H9 (cell line): ENCODE measurements around the gene SZT2. TPM values are rescaled to one million over a fixed set of nuclear protein-coding genes. Genes with fewer than 3 reads are reported as not detected.

ENCODE experiments used
- DNase-seq: peaks from one replicate; pipeline ENCODE4 v3.0.0-alpha.2; 2017
- H2AFZ ChIP-seq: one replicate; pipeline ENCODE4 v1.6.1; 2013; ENCODE audit warnings: mild to moderate bottlenecking, low read length, control low read depth, moderate library complexity
- H2AK5ac ChIP-seq: 2 replicates; pipeline ENCODE4 v1.6.1; 2013; ENCODE audit warnings: low read length, control low read depth, mixed read lengths; ENCODE audit not compliant: insufficient read length
- H2BK120ac ChIP-seq: one replicate; pipeline ENCODE4 v1.6.1; 2013; ENCODE audit warnings: low read depth, mild to moderate bottlenecking, low read length, control low read depth, inconsistent platforms; ENCODE audit not compliant: poor library complexity, severe bottlenecking
- H2BK12ac ChIP-seq: 2 replicates; pipeline ENCODE4 v1.6.1; 2013; ENCODE audit warnings: low read length, control low read depth, mixed read lengths, low read depth; ENCODE audit not compliant: insufficient read length
- H2BK15ac ChIP-seq: 2 replicates; pipeline ENCODE4 v1.6.1; 2013; ENCODE audit warnings: low read depth, low read length, control low read depth
- H2BK20ac ChIP-seq: one replicate; pipeline ENCODE4 v1.6.1; 2013; ENCODE audit warnings: low read depth, mild to moderate bottlenecking, low read length, control low read depth, inconsistent platforms; ENCODE audit not compliant: poor library complexity, severe bottlenecking
- H2BK5ac ChIP-seq: 2 replicates; pipeline ENCODE4 v1.6.1; 2013; ENCODE audit warnings: low read length, control low read depth, mixed read lengths; ENCODE audit not compliant: insufficient read length
- H3K14ac ChIP-seq: 2 replicates; pipeline ENCODE4 v1.6.1; 2013; ENCODE audit warnings: low read length, control low read depth; ENCODE audit not compliant: insufficient read depth
- H3K18ac ChIP-seq: 2 replicates; pipeline ENCODE4 v1.6.1; 2013; ENCODE audit warnings: low read depth, mild to moderate bottlenecking, mixed read lengths, low read length, control low read depth; ENCODE audit not compliant: insufficient read length
- H3K23ac ChIP-seq: 2 replicates; pipeline ENCODE4 v1.6.1; 2013; ENCODE audit warnings: low read length, control low read depth, mixed read lengths, low read depth; ENCODE audit not compliant: insufficient read length
- H3K23me2 ChIP-seq: 2 replicates; pipeline ENCODE4 v1.6.1; 2013; ENCODE audit warnings: low read depth, mild to moderate bottlenecking, mixed read lengths, low read length, control low read depth; ENCODE audit not compliant: insufficient read length, poor library complexity, severe bottlenecking
- H3K27ac ChIP-seq: 2 replicates; pipeline ENCODE4 v1.5.1; 2013; ENCODE audit warnings: low read length, control low read depth, mixed read lengths, low read depth; ENCODE audit not compliant: insufficient read length
- H3K27me3 ChIP-seq: 2 replicates; pipeline ENCODE4 v1.6.1; 2013; ENCODE audit warnings: low read length, control low read depth, inconsistent platforms; ENCODE audit not compliant: insufficient read depth
- H3K4ac ChIP-seq: 2 replicates; pipeline ENCODE4 v1.6.1; 2013; ENCODE audit warnings: low read depth, mild to moderate bottlenecking, control low read depth, inconsistent platforms, low read length, moderate library complexity
- H3K4me1 ChIP-seq: 2 replicates; pipeline ENCODE4 v1.6.1; 2013; ENCODE audit warnings: low read length, control low read depth, inconsistent platforms; ENCODE audit not compliant: insufficient read depth
- H3K4me2 ChIP-seq: 2 replicates; pipeline ENCODE4 v1.6.1; 2013; ENCODE audit warnings: low read length, control low read depth, mixed read lengths; ENCODE audit not compliant: insufficient read length, insufficient read depth
- H3K56ac ChIP-seq: 2 replicates; pipeline ENCODE4 v1.6.1; 2013; ENCODE audit warnings: low read depth, mild to moderate bottlenecking, mixed read lengths, low read length, control low read depth; ENCODE audit not compliant: insufficient read length
- H3K79me1 ChIP-seq: 2 replicates; pipeline ENCODE4 v1.6.1; 2013; ENCODE audit warnings: low read depth, mild to moderate bottlenecking, moderate library complexity, low read length, control low read depth, inconsistent platforms; ENCODE audit not compliant: insufficient read depth, poor library complexity, severe bottlenecking
- H3K79me2 ChIP-seq: 2 replicates; pipeline ENCODE4 v1.6.1; 2013; ENCODE audit warnings: low read length, control low read depth, inconsistent platforms; ENCODE audit not compliant: insufficient read depth
- H3K9ac ChIP-seq: 2 replicates; pipeline ENCODE4 v1.6.1; 2013; ENCODE audit warnings: low read length, control low read depth, mixed read lengths; ENCODE audit not compliant: insufficient read length; ENCODE audit errors: extremely low read depth
- H3K9me3 ChIP-seq: one replicate; pipeline ENCODE4 v1.6.1; 2013; ENCODE audit warnings: low read depth, low read length, inconsistent platforms; ENCODE audit not compliant: control insufficient read depth
- H3T11ph ChIP-seq: one replicate; pipeline ENCODE4 v1.6.1; 2013; ENCODE audit warnings: mild to moderate bottlenecking, low read length, control low read depth, inconsistent platforms
- H4K20me1 ChIP-seq: one replicate; pipeline ENCODE4 v1.6.1; 2013; ENCODE audit not compliant: control insufficient read depth, insufficient read length, insufficient read depth
- H4K5ac ChIP-seq: 2 replicates; pipeline ENCODE4 v1.6.1; 2013; ENCODE audit warnings: low read depth, mild to moderate bottlenecking, mixed read lengths, low read length, control low read depth; ENCODE audit not compliant: insufficient read length
- H4K8ac ChIP-seq: replicated peaks from 2 replicates; pipeline ENCODE4 v1.6.1; 2013; ENCODE audit warnings: low read length, control low read depth, mixed read lengths, low read depth; ENCODE audit not compliant: insufficient read length
- H4K91ac ChIP-seq: 2 replicates; pipeline ENCODE4 v1.6.1; 2013; ENCODE audit warnings: low read depth, mild to moderate bottlenecking, moderate library complexity, mixed read lengths, low read length, control low read depth; ENCODE audit not compliant: insufficient read length
- H3K27ac Mint-ChIP-seq, 3 experiments: 2 replicates in 2 of 3; 3 replicates in 1 of 3; pipeline ENCODE4 v1.8.0; 2020 to 2021; ENCODE audit warnings: mixed read lengths in 3 of 3, mild to moderate bottlenecking in 1 of 3, moderate library complexity in 1 of 3
- H3K27me3 Mint-ChIP-seq: 2 replicates; pipeline ENCODE4 v1.8.0; 2021; ENCODE audit warnings: low read depth, mild to moderate bottlenecking, moderate library complexity, mixed read lengths
- H3K36me3 Mint-ChIP-seq, 3 experiments: 2 replicates in 2 of 3; 3 replicates in 1 of 3; pipeline ENCODE4 v1.8.0; 2020 to 2021; ENCODE audit warnings: low read depth in 3 of 3, mixed read lengths in 3 of 3; ENCODE audit not compliant: insufficient read depth in 1 of 3
- H3K4me1 Mint-ChIP-seq, 2 experiments: 2 replicates each; pipeline ENCODE4 v1.8.0; 2020; ENCODE audit warnings: mixed read lengths in 2 of 2
- H3K4me3 Mint-ChIP-seq, 2 experiments: 2 replicates in 1 of 2; 3 replicates in 1 of 2; pipeline ENCODE4 v1.8.0; 2020 to 2021; ENCODE audit warnings: mild to moderate bottlenecking in 2 of 2, mixed read lengths in 2 of 2, moderate library complexity in 1 of 2
- H3K9me3 Mint-ChIP-seq, 2 experiments: 2 replicates in 1 of 2; 3 replicates in 1 of 2; pipeline ENCODE4 v1.8.0; 2020; ENCODE audit warnings: mild to moderate bottlenecking in 2 of 2, mixed read lengths in 2 of 2, moderate library complexity in 1 of 2
- CTCF ChIP-seq: fragments of 200-600 bp; sonication (generic); conservative IDR thresholded peaks from 3 replicates; pipeline ENCODE4 v1.8.0; 2021; ENCODE audit warnings: antibody characterized with exemption, mild to moderate bottlenecking
- WGBS: extraction: QIAGEN DNeasy Blood & Tissue Kit; methylation state at CpG from one replicate; pipeline ENCODE4 v1.1.7; 2013; ENCODE audit warnings: missing lambda C conversion rate, low lambda C conversion rate, mixed read lengths; ENCODE audit not compliant: insufficient read length; ENCODE audit errors: extremely low coverage; 5-methylcytosine and 5-hydroxymethylcytosine counted together
- total RNA-seq: library from RNA; stranded (reverse); gene quantifications from 2 replicates; pipeline ENCODE4 v1.2.1, GENCODE V29; 2021

The SZT2 gene
- total RNA-seq, 1 experiment from 2014 or later: 16.8 TPM

DNA sequence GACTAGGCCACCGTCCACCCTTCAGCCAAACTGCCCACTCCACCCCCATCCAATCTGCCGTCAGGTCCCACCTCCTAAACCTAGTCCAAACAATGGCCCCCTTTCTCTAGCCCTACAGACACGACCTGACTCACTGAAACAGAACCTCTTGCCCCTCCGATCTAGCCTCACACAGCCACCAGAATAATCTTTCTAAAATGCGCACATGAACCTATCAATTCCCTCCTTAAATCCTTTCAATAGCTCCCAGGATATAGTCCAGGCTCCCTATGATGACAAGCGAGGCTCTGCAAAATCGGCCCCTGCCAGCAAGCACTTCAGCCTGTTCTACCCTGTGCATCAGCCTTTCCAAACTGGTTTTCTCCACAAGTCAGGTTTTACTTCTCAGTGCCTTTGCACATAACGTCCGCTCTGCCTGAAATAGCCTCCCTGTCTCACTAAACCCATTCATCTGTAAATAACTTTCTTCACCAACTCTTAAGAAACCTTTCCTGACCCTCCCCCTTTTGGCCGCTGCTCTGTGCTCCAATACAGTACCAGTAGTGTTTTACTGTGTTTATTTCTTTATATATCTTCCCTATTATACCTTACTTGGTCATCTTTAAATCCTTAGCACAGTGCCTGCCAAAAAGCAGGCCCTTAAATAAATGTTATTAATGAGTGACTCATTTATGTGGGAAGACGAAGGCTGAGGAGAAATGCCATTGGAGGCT lies 39.9 kb upstream of the SZT2 start:
- Histone ChIP-seq H3K56ac (no peak overlapping the region), H3T11ph (no peak overlapping the region), H3K14ac (peak overlapping the region; percentile 60; the same call in 1 of the 2 replicates), H2BK5ac (no peak overlapping the region), H4K5ac (no peak overlapping the region), H2BK12ac (no peak overlapping the region), H4K20me1 (no peaks in the 10 kb centered on the region), H2AK5ac (no peak overlapping the region), H3K27ac (peak overlapping the region; percentile 41), H3K23ac (no peak overlapping the region), H2BK15ac (no peak overlapping the region), H4K91ac (no peak overlapping the region), H3K79me1 (no peaks in the 10 kb centered on the region), H2AFZ (peak overlapping the region; percentile 19), H2BK120ac (no peak overlapping the region), H4K8ac (no peak overlapping the region), H3K79me2 (no peaks in the 10 kb centered on the region), H3K4me1 (peaks cover 5% of the 10 kb centered on the region), H3K23me2 (peaks cover 10% of the 10 kb centered on the region), H3K4ac (no peak overlapping the region), H3K9ac (peak overlapping the region; percentile 39), H3K9me3 (no peaks in the 10 kb centered on the region), H3K4me2 (peak overlapping the region; percentile 77), H2BK20ac (no peak overlapping the region), H3K18ac (peak overlapping the region; percentile 59), H3K27me3 (peaks cover 4% of the 10 kb centered on the region)
- peak overlapping the region; percentile 83 to 84 for H3K4me3 Mint-ChIP-seq
- no peak for TF ChIP-seq CTCF
- H3K36me3 Mint-ChIP-seq: peaks cover 0 to 2% (median 0%) of the 10 kb centered on the region in 3 experiments; a peak in 1 of 7 replicates
- peak overlapping the region; percentile 92 to 100 (median 100) for H3K27ac Mint-ChIP-seq
- H3K4me1 Mint-ChIP-seq: peaks cover 31 to 50% of the 10 kb centered on the region in 2 experiments
- H3K27me3 Mint-ChIP-seq: peaks cover 16% of the 10 kb centered on the region
- no peaks in the 10 kb centered on the region for H3K9me3 Mint-ChIP-seq
- DNase-seq: no peak
- WGBS: no CpG with 5 or more reads among the region's 11 CpGs
